Measurements from ENCODE around the gene PHF3.

GRCh38 chr6:63706630-63707029 is 71.0 kb downstream of the PHF3 start:
- TF ChIP-seq CTCF (conservative IDR thresholded peaks at IDR 0.05; ENCODE audit: low read depth in 2 of 2) (no peak), POLR2AphosphoS5 (IDR thresholded peaks at IDR 0.05; ENCODE audit: low read depth) (no peak), EZH2phosphoT487 (IDR thresholded peaks at IDR 0.05; ENCODE audit: unreplicated experiment) (no peak), EZH2 (IDR thresholded peaks at IDR 0.05; ENCODE audit: low read depth, unreplicated experiment) (no peak), ZNF114 (CRISPR knock-in tag; IDR thresholded peaks at IDR 0.05) (no peak), REST (IDR thresholded peaks at IDR 0.05; ENCODE audit: unreplicated experiment) (no peak), JUNB (IDR thresholded peaks at IDR 0.05; ENCODE audit: unreplicated experiment) (no peak), CREB1 (CRISPR knock-in tag; IDR thresholded peaks at IDR 0.05; ENCODE audit: low read depth) (no peak)
